Measurements from ENCODE around the gene C11orf68.

The C11orf68 gene

GRCh38 chr11:65921876-65922275 lies 3.0 kb upstream of the C11orf68 start (continued):
- TF ChIP-seq ZNF48 (tag by site-specific recombination; IDR thresholded peaks at IDR 0.05) (no peak), ZNF404 (tag by site-specific recombination; IDR thresholded peaks at IDR 0.05) (no peak), ZNF670 (tag by site-specific recombination; IDR thresholded peaks at IDR 0.05; ENCODE audit: low read depth) (no peak), ZNF239 (tag by site-specific recombination; IDR thresholded peaks at IDR 0.05) (no peak), PRDM4 (tag by site-specific recombination; IDR thresholded peaks at IDR 0.05) (no peak), ZFHX2 (tag by site-specific recombination; conservative IDR thresholded peaks at IDR 0.05) (no peak), ELK4 (IDR thresholded peaks at IDR 0.05; ENCODE audit: borderline replicate concordance, low read depth, low read length) (no peak)
- TF ChIP-seq, protein P1, sequence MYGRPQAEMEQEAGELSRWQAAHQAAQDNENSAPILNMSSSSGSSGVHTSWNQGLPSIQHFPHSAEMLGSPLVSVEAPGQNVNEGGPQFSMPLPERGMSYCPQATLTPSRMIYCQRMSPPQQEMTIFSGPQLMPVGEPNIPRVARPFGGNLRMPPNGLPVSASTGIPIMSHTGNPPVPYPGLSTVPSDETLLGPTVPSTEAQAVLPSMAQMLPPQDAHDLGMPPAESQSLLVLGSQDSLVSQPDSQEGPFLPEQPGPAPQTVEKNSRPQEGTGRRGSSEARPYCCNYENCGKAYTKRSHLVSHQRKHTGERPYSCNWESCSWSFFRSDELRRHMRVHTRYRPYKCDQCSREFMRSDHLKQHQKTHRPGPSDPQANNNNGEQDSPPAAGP (tag by site-specific recombination; IDR thresholded peaks at IDR 0.05), result no peak

DNA sequence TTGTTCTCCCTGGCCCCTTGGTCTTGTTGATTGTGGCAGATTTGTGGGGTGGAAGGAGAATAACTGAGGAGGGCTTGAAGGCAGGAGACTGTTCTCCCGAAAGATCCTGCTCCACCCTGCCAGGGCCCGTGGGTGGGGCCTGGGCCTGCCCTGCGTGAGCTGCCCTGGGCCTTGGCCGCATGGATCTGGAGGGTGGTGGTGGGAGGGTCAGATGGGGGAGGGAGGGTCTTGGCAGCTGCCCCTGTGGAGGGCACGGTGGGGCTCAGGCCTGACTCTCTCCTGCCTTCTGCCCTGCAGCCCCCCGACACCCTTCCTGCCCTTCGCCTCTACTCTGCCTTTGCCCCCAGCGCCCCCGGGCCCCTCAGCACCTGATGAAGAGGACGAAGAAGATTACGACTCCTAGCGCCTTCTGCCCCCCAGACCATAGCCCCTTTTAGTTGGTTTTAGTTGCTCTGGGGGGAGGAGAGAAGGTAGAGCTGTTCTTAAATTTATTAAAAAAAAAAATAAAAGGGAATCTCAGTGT lies 2.2 kb upstream of the C11orf68 start:
- H3K36me3 ChIP-seq (ENCODE audit: control insufficient read depth in 2 of 2, insufficient read depth in 1 of 2, low read length in 2 of 2), result peaks cover 0 to 14% of the 10 kb centered on the region in 2 experiments; a peak in 2 of 3 replicates
- no peaks in the 10 kb centered on the region for H3K9me3 ChIP-seq (ENCODE audit: control insufficient read depth, insufficient read depth, low read depth, low read length)
- POLR2A ChIA-PET, result interaction anchor here (0.6 to 1.8 kb wide), 2 partner anchors 27 to 62 kb away, joined by 3 to 4 read pairs; no protein-coding TSS in a partner anchor
- no peak overlapping the region for H3K27ac ChIP-seq (ENCODE audit: extremely low read depth, low read depth, low read length)
- no peak overlapping the region for H3K4me3 ChIP-seq (ENCODE audit: low read depth, low read length)
- CTCF ChIA-PET, result interaction anchor here (0.6 to 2.1 kb wide), 2 partner anchors 32 to 104 kb away, joined by 3 to 10 read pairs; partner anchors contain the start of genes CCDC85B and FIBP
- H3K4me1 ChIP-seq (ENCODE audit: control insufficient read depth, insufficient read depth, low read length), result no peaks in the 10 kb centered on the region; the same call in 1 of the 2 replicates
- TF ChIP-seq ZBTB11 (tag by site-specific recombination; conservative IDR thresholded peaks at IDR 0.05; ENCODE audit: low read depth) (no peak), ELK4 (IDR thresholded peaks at IDR 0.05; ENCODE audit: borderline replicate concordance, low read depth, low read length) (no peak), FEZF1 (tag by site-specific recombination; IDR thresholded peaks at IDR 0.05) (no peak), ZNF48 (tag by site-specific recombination; IDR thresholded peaks at IDR 0.05) (no peak), ZNF146 (tag by site-specific recombination; IDR thresholded peaks at IDR 0.05) (no peak), ZNF521 (tag by site-specific recombination; IDR thresholded peaks at IDR 0.05) (no peak), ZNF184 (tag by site-specific recombination; IDR thresholded peaks at IDR 0.05) (no peak), KLF16 (tag by site-specific recombination; IDR thresholded peaks at IDR 0.05) (no peak), SCRT1 (tag by site-specific recombination; IDR thresholded peaks at IDR 0.05; ENCODE audit: borderline replicate concordance) (no peak), MEIS1 (CRISPR knock-in tag; IDR thresholded peaks at IDR 0.05; ENCODE audit: borderline replicate concordance) (no peak), REPIN1 (tag by site-specific recombination; IDR thresholded peaks at IDR 0.05; ENCODE audit: low read depth) (no peak), ZNF658 (tag by site-specific recombination; IDR thresholded peaks at IDR 0.05) (no peak)
- TF ChIP-seq, protein P2, sequence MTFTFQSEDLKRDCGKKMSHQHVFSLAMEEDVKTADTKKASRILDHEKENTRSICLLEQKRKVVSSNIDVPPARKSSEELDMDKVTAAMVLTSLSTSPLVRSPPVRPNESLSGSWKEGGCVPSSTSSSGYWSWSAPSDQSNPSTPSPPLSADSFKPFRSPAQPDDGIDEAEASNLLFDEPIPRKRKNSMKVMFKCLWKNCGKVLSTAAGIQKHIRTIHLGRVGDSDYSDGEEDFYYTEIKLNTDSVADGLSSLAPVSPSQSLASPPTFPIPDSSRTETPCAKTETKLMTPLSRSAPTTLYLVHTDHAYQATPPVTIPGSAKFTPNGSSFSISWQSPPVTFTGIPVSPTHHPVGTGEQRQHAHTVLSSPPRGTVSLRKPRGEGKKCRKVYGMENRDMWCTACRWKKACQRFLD (tag by site-specific recombination; IDR thresholded peaks at IDR 0.05), result no peak
- TF ChIP-seq, protein P3, sequence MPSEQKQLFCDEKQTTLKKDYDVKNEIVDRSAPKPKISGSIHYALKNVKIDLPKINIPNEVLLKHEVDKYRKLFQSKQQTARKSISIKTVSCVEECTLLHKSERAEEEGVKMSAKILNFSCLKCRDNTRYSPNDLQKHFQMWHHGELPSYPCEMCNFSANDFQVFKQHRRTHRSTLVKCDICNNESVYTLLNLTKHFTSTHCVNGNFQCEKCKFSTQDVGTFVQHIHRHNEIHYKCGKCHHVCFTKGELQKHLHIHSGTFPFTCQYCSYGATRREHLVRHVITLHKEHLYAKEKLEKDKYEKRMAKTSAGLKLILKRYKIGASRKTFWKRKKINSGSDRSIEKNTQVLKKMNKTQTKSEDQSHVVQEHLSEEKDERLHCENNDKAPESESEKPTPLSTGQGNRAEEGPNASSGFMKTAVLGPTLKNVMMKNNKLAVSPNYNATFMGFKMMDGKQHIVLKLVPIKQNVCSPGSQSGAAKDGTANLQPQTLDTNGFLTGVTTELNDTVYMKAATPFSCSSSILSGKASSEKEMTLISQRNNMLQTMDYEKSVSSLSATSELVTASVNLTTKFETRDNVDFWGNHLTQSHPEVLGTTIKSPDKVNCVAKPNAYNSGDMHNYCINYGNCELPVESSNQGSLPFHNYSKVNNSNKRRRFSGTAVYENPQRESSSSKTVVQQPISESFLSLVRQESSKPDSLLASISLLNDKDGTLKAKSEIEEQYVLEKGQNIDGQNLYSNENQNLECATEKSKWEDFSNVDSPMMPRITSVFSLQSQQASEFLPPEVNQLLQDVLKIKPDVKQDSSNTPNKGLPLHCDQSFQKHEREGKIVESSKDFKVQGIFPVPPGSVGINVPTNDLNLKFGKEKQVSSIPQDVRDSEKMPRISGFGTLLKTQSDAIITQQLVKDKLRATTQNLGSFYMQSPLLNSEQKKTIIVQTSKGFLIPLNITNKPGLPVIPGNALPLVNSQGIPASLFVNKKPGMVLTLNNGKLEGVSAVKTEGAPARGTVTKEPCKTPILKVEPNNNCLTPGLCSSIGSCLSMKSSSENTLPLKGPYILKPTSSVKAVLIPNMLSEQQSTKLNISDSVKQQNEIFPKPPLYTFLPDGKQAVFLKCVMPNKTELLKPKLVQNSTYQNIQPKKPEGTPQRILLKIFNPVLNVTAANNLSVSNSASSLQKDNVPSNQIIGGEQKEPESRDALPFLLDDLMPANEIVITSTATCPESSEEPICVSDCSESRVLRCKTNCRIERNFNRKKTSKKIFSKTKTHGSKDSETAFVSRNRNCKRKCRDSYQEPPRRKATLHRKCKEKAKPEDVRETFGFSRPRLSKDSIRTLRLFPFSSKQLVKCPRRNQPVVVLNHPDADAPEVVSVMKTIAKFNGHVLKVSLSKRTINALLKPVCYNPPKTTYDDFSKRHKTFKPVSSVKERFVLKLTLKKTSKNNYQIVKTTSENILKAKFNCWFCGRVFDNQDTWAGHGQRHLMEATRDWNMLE (tag by site-specific recombination; conservative IDR thresholded peaks at IDR 0.05; ENCODE audit: low read depth), result no peak

Data from HEK293 (cell line).